ENCODE results near the gene PNPLA4. TPM values are rescaled to one million over a fixed set of nuclear protein-coding genes. Genes with fewer than 3 reads are reported as not detected.

The PNPLA4 gene, protein sequence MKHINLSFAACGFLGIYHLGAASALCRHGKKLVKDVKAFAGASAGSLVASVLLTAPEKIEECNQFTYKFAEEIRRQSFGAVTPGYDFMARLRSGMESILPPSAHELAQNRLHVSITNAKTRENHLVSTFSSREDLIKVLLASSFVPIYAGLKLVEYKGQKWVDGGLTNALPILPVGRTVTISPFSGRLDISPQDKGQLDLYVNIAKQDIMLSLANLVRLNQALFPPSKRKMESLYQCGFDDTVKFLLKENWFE
- polyA plus RNA-seq (ENCODE audit: insufficient read length in 4 of 4): 10 to 100 TPM; 17.5 to 28.1 (median 27.1) TPM

DNA sequence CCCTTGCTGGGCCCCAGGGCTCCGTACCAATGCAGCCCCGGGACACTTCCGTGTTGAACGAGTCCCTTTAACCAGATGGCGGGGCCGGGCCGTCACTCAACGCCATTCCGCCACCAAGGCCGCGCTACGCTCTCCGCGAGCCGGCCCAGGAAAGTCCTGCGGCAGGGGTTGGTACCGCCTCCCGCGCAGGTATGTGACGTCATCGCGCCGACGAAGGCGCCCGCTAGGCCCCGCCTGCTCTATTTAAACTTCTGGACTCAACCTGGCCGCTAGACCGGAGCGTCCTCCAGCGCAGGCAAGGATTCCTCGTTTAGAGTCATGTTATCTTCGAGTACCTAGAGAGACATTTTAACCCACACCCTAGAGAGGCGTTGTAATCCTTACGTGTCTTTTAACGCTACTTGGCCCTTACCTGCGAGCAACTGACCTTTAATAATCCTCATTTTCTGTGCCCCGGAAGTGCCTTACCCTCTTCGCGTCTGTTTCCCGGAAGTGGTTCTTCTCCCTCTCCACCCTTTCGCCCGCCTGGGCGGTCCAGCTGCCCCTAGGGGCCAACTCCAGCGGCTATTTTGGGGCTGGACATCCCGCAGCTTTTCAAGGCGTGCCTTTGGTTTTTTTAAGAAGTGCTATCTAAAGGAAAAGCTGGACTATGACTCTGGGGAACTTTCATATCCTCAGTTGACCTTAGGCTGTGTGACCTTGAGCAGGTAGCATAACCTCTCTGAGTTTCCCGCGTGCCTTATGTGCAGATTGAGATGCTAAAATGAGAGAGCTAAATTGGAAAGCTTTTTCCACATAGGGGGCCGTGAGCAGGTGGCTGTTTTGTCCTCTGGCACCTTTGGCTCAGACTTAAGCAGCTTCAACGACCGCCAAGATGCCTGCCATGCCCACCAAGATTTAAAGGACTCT is at the start of gene PNPLA4:
PNPLA4 (minus strand) TSS at position 155 of the 909 bp plus-strand sequence. CDS start 1,294 bp downstream, outside the sequence.
- DNase-seq (ENCODE audit: low read depth in 4 of 4, low spot score in 3 of 4): peak; percentile 47 to 64 (median 56)

DNA sequence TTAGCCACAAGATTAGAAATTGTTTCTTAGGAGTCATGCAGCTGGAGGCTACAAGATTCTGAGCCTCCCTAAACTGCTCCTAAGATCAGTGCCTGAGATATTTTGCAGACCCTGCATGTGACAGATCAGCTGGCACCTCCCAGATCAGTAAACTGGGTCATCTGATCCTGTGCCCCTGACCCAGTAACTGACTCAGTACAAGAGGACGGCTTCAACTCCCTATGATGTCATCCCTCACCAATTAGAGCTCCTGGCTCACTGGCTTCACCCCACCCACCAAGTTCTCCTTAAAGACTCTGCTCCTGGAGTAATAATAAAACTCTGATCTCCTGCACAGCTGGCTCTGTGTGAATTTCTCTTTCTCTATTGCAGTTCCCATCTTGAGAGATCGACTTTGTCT is 45.4 kb upstream of the PNPLA4 start:
- DNase-seq (ENCODE audit: low read depth in 4 of 4, low spot score in 3 of 4): no peak

DNA sequence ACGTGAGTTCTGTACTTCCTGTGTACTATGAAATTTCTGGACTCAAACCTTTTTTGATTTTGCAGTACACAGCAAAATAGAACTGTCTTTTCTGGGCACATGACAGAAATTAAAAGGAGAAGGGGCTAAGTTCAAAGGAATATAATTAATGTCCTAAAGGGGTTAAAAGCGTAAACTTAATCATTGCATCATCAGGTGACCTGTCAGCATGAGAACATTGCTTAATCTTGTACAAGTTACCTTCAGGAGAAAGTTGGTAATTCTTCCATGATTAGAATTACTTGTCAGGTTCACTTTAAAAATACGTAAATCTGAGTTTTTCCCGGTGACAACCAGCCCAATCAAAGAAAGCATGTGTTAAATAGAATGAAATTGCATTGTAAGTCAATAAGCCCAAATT is 43.2 kb upstream of the PNPLA4 start:
- DNase-seq (ENCODE audit: low read depth in 4 of 4, low spot score in 3 of 4): no peak

DNA sequence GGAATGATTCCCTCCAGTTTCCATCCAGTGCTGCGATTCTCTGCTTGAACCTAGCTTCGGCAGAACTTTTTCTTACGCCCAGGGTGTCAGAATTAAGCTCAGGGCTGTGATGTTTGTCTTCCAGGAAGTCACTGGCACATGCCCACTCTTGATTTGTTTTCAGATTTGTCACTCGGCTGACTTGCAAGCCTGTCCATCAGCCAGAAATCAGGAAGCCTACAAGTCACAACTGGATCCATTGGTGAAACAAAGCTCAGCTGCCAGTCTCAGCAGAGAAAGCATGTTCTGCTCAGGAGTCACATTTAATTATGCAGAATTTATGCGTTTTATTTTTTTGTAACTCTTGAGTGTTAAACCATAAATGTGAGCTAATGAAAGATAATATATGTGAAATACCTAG is 38.2 kb upstream of the PNPLA4 start:
- no peak for DNase-seq (ENCODE audit: low read depth in 4 of 4, low spot score in 3 of 4)

DNA sequence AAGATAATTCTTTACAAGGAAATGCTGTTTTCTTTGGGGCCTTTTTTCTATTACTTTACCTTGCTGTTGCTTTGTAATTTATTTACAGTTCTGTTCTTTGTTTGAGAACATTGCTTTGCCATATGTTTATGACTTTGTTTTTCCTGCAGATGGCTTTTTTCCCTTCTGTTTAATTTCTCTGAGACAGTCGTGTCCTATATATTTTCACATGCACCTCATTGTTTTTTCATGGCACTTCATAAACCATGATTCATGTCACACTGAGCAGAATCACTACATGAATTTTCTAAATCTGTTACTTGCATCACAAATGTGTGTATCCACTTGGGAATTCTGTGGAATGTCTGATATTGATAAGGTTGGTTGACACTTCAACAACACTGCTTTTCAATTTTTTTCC is 33.0 kb upstream of the PNPLA4 start:
- no peak for DNase-seq (ENCODE audit: low read depth in 4 of 4, low spot score in 3 of 4)

DNA sequence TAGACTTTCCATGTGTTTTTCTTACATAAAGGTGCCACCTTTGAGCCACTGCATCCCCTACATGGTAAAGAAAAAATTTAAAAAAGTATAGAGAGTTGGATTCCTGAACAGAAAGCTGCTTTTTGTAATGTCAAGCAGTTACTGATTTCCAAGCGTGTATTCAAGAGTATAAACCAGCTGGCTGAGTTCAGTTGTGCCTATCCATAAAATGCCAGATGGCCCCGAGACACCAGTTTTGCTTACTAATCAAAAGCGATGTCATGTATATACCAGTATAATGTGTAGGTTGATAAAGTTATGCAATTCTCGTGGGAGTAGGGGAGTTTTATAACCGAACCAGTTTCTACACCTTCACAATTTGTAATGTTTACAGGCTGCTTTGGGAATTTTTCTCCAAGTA is 26.2 kb upstream of the PNPLA4 start:
- no peak for DNase-seq (ENCODE audit: low read depth in 4 of 4, low spot score in 3 of 4)

DNA sequence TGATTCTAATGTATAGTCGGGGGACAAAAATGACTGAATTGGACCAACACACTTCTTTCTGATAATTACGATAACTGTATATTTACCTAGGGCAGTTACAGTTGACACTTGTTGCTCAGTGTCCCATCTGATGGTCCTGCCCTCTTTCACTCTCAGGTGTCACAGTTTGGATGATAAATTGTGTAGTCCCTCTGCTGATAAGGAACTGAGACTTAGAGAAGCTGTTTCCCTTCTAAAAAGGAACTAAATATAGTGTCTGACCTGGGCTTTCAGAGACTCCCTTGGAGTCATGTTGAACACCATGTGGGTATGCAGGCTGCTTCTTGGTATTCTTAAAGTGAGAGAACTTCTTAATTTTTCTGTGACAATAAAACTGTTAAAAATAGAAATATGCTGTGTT is 23.7 kb upstream of the PNPLA4 start:
- DNase-seq (ENCODE audit: low read depth in 4 of 4, low spot score in 3 of 4): no peak

DNA sequence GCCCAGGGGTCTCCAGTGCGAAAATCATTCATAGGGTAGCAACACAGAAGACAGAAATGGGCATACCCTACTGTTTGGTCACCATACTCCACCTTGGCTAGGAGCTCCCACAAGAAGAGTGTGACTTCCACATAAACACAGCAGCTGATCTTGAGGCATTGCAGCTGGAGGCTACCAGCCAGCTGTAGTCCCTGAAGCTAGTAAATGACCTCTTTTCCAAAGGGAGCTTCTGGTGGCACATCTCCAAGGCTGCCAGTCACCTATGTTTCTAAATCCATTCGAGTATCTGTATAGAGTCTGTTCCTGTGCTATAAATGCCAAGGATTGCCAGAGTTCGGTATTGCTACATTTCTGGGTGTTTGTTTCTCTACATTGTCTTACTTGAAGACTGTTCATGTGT is 21.3 kb upstream of the PNPLA4 start:
- no peak for DNase-seq (ENCODE audit: low read depth in 4 of 4, low spot score in 3 of 4)

DNA sequence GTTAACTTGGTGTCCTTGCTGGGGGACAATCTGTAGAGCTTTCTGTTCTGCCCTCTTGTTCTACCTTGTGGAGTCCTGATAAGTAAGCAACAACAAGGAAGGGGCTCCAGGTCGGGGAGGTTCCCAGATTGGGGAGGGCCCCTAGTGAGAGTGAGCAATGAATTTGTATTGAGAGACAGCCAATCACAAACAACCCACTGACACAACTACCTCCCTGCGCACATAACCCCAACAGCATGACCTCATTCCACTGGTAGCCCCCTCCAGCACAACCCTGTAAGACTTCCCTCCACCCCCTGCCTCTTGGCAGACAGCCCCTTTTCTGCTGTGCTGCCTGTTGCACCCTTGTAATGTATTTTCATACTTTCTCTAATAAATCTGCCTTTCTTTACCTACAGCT is 19.7 kb upstream of the PNPLA4 start:
- DNase-seq (ENCODE audit: low read depth in 4 of 4, low spot score in 3 of 4): no peak

DNA sequence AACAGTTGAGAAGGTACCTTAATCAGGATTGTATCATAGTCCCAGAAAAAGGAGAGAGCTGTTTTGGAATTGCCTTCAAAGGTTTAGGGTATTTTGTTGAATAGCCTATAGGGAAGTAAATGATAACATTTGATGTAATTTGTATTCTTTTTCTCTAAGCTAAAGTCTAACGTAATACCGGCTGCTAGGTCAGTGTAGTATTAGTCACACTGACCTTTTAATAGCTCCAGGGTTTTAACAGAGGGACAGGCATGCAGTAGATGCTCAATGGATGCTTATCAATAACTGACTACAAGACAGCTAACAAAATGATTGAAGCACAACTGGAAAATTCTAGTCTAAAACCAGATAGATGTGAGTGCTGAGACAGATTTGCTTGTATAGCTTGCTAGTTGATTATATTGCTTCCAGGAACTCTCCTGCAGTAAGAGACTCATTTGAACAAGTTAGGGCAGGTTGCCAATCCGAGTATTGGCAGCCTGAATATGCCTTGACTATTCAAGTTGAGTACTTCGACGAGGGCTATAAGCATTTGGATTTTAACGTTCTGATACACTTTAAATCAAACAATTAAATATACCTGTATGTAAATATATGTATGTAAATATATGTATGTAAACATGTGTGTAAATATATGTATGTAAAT is 16.5 kb upstream of the PNPLA4 start:
- DNase-seq (ENCODE audit: low read depth in 4 of 4, low spot score in 3 of 4): no peak

DNA sequence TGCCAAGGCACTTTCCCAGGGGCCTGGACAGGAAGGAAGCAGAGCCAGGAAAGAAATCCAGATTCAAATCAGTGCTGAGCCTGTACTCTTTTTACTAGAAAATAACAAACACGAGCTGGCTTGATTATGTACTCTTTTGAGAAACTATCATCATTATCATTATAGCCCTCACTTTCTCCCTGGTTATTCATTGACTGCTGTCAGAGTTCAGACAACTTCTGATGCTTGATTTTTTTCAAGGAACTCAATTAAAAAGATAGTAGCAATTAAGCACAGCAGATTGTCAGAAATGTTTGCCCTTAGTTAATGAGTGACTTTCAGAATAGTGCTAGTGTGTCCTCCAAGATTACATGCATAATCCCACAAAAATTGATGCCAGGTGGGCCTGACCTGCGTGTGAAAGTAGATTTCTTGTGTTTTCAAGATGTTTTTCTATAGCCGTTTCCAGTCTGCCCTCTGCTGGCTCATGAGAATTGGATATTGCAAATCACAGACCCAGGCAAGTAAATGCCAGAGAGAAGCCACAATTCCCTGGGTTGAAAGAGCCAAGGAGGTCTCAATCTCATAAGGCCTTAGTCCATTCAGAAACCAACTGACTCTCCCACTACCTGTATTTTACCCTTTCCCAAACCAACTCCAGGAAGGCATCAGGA is 14.3 kb upstream of the PNPLA4 start:
- DNase-seq (ENCODE audit: low read depth in 4 of 4, low spot score in 3 of 4): no peak

DNA sequence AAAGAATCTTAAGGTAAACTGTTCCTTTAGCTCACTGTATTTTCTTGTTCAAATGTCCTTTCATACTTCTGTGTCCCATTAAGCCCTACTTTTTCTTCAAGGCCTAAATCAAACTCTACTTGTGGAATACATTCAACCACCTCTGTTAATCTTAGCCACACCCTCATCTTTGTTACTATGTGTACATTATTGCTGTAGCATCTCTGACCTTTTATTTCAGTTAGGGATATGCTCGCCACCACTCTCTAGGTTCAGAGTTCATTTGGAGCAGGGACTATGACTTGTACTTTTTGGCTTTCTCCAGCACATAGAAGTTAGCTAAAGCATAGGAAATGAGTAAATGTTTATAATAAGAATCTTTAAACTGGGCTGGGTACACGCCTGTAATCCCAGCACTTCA is 6.8 kb upstream of the PNPLA4 start:
- no peak for DNase-seq (ENCODE audit: low read depth in 4 of 4, low spot score in 3 of 4)

DNA sequence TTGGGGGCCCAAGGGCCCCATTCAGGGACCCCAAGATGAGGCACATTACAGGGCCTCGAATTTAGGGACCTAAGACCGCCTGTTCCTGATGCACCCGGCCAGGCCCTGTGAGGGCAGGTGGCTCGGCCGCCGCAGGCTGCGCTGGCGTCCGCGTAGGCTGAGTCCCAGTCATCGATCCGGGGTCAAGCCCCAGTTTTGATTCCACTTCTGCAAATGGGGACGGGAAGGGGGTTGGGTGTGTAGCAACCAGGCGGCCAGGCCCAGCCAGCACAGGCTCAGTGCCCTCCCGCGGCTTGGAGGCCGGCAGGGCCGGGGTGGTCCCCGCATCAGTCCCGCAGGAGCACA is 327 bp downstream of the PNPLA4 start:
- DNase-seq (ENCODE audit: low read depth in 4 of 4, low spot score in 3 of 4): no peak

DNA sequence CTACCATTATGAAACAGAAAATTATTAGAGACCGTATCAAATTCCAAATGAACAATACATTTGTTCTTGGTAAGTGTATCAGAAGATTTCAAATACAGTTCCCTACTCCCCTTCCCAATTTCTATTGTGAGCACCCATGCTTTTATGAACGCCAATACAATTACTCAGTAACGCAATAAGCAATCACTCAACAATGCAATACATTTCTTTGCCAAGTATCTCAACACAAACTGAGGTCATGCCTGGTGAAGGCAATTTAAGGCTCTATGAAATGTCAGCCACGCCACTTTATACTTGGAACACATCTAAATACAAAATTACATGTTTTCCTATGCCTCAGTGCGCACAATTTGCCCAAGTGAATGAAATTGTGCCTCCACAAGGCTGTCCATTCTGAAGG is 712 bp downstream of the PNPLA4 start:
- DNase-seq (ENCODE audit: low read depth in 4 of 4, low spot score in 3 of 4): no peak

DNA sequence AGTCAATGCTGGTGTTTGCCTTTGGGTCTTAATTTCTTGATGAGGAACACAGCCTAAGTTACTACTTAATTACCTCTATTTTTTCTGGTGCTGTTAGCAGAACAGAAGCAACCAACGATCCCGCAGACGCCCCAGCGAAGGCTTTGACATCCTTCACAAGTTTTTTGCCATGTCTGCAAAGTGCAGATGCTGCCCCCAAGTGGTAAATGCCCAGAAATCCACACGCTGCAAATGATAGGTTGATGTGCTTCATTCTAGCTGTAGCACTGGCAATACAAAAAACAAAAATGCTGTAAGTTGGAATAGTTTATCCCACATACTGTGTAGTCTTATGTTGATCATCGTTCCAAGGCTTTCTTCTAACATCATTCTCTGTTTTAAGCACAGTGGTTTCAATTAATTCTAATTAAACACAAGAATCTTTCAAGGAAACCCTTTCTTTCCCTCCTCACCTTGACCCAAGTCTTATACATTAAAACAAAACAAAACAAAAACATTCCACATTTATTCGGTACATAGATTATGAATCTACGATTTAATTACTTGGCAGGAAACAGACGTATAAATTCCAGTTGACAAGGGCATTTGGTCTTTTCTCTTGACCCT is 1.2 kb downstream of the PNPLA4 start:
- peak in 1 of 4 donors; percentile 34 for DNase-seq (ENCODE audit: low read depth in 4 of 4, low spot score in 3 of 4)

DNA sequence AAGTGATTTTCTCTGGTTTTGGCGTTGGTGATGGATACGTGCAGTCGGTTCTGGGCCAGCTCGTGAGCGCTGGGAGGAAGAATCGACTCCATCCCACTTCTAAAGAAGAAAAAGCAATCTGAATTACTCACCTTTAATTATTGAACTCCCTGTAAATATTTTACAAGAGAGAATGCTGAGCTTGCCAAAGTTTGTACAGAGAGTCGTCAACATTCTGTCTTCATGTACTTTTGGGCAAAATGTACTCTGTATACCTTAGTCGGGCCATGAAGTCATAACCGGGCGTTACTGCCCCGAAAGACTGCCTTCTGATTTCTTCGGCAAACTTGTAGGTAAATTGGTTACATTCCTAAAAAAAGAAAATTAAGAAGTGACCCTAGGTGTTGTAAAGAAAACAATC is 5.5 kb downstream of the PNPLA4 start:
- no peak for DNase-seq (ENCODE audit: low read depth in 4 of 4, low spot score in 3 of 4)

DNA sequence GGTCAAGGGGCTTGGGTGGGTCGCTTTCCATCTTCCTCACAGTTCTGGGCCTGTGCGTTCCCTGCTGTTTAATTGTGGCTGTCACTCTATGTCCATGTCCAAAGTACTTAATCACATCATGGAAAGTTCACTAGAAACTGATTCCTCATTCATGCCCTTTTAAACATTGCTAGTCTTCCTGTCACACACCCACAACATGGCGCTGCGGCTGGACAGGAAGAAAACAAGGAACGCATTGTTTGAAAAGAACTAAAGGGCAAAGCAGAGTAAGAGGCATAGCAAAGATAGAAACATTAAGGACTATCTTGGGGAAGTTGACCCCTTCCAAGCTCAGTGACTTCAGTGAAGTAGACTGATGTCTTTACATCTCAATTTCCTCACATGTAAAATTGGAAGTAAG is 18.4 kb downstream of the PNPLA4 start:
- no peak for DNase-seq (ENCODE audit: low read depth in 4 of 4, low spot score in 3 of 4)

DNA sequence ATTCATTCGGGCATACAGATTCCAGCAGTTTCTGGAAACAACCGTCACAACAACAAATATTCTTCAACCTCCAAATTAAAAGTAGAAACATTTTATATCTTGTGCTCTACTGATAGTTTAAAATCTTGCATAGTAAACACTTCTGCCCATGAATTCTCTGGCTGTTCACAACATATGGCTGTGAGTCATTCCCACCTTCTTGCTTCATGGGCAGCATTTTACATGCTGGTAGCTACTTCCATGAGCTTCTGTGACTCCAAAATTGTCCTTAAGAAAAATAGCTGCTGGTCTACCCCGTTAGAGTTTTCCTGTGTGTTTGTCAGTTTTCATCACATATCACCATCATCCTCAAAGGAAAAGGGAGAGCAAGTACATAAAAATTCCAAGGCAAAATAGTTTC is 22.7 kb downstream of the PNPLA4 start:
- no peak for DNase-seq (ENCODE audit: low read depth in 4 of 4, low spot score in 3 of 4)

DNA sequence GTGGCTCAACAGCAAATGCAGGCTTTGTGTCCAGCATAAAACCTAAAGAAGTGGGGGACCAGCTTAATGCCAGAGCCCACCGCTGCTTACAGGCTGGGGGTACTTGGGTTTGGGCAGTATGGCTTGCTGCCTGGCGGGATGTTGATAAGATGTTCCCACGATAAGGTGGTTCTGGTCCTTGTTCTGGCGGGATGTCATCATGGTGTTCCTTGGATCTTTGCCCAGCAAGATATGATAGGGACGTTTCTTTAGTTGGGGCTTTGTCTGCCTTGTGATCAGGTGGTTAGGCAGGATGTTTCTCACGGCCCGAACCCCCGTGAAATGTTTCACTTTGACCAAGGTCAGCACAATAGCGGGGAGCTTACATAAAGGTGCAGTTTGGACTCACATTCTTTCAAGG is 35.3 kb downstream of the PNPLA4 start:
- DNase-seq (ENCODE audit: low read depth in 4 of 4, low spot score in 3 of 4): no peak

DNA sequence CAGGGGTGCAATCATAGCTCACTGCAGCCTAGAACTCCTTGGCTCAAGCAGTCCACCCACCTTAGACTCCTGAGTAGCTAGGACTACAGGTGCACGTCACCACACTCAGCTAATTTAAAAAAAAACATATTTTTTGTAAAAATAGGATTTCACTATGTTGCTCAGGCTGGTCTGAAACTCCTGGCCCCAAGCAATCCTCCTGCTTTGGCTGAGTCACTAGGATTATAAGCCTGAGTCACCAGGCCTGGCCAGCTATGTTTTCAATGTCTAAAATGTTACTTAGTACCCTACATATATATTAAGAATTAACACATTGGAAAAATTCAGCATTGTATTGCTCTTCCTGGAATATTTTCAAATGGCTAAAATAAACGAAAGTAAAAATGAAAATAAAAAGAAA is 37.5 kb downstream of the PNPLA4 start:
- DNase-seq (ENCODE audit: low read depth in 4 of 4, low spot score in 3 of 4): no peak

DNA sequence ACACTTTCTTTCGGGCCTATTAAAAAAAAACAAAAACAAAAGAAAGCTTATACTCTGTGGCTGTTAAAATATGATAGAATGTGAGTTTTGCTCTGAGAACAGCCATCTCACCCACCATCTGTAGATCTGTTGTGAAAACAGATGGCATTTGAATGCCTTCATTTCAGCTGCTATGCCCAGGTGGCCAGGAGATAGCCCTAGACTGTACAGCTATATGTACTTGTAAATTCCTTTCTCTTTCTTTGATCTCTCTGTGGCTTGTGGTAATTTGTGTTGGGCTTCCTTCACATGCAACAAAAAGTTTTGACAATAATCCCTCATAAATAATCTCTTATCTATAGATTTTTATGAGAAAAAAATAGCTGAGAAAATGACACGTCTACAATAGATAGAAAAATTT is 38.1 kb downstream of the PNPLA4 start:
- DNase-seq (ENCODE audit: low read depth in 4 of 4, low spot score in 3 of 4): no peak

All from left renal pelvis (tissue), 4 donors.